Mucosa of rectum (tissue), 2 donors: ENCODE results near the gene PPP2R5C.
"Not testable (repeated sequence)": the region's sequence is repeated elsewhere in the genome, so short reads cannot be mapped to it uniquely, and the experiment has no call there.

Experiments
- H3K27ac ChIP-seq, 2 donors: one replicate each; pipeline ENCODE4 v1.7.0; 2013; ENCODE audit warnings: inconsistent platforms in 2 of 2, low read depth in 2 of 2, low read length in 2 of 2
- H3K27me3 ChIP-seq, 2 donors: one replicate each; pipeline ENCODE4 v1.7.0; 2013; ENCODE audit warnings: low read length in 2 of 2; ENCODE audit not compliant: control insufficient read depth in 2 of 2, insufficient read depth in 2 of 2
- H3K36me3 ChIP-seq, 2 donors: one replicate each; pipeline ENCODE4 v1.7.0; 2013; ENCODE audit warnings: low read length in 2 of 2; ENCODE audit not compliant: control insufficient read depth in 2 of 2, insufficient read depth in 2 of 2
- H3K4me1 ChIP-seq, 2 donors: one replicate each; pipeline ENCODE4 v1.7.0; 2013; ENCODE audit warnings: low read length in 2 of 2, mild to moderate bottlenecking in 1 of 2; ENCODE audit not compliant: control insufficient read depth in 2 of 2, insufficient read depth in 2 of 2
- H3K4me3 ChIP-seq, 2 donors: one replicate each; pipeline ENCODE4 v1.7.0; 2013; ENCODE audit warnings: low read length in 2 of 2
- H3K9ac ChIP-seq, 2 donors: one replicate each; pipeline ENCODE4 v1.7.0; 2013; ENCODE audit warnings: low read length in 2 of 2, low read depth in 1 of 2, mild to moderate bottlenecking in 1 of 2
- H3K9me3 ChIP-seq, 2 donors: one replicate each; pipeline ENCODE4 v1.7.0; 2013; ENCODE audit warnings: low read length in 2 of 2; ENCODE audit not compliant: control insufficient read depth in 2 of 2
- donor health status: healthy.
- donor health status: Normal muscosa, but diverticular disease.

The PPP2R5C gene

DNA sequence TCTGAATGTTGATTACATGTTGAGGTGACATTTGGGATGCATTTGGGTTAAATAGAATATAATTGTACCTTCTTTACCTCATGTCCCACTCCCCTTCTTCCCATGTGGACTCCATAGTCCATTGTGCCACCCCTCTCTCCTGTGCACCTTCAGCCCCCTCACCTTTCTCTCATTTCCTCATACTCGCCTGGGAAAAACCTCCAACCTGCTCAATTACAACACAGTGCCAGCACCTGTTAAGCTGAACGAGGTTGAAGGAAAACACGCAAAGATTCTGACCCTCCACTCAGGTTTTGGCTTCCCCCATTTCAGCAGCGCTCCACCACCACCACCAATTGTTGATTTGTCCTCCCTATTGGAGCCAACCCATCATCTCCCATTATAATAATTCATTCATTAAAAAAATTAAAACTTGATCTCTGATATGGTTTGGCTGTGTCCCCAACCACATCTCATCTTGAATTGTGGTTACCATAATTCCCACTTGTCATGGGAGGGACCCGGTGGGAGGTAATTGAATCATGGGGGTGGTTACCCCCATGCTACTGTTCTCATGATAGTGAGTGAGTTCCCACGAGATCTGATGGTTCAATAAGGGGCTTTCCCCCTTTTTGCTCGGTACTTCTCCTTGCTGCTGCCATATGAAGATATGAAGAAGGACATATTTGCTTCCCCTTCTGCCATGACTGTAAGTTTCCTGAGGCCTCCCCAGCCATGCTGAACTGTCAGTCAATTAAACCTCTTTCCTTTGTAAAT, 33.7 kb upstream of the PPP2R5C start:
- Histone ChIP-seq H3K4me1 (peaks cover 20 to 21% of the 10 kb centered on the region in 2 donors), H3K9ac (no peak overlapping the region), H3K4me3 (no peak overlapping the region), H3K27me3 (no peaks in the 10 kb centered on the region), H3K9me3 (no peaks in the 10 kb centered on the region), H3K27ac (no peak overlapping the region), H3K36me3 (no peaks in the 10 kb centered on the region)

DNA sequence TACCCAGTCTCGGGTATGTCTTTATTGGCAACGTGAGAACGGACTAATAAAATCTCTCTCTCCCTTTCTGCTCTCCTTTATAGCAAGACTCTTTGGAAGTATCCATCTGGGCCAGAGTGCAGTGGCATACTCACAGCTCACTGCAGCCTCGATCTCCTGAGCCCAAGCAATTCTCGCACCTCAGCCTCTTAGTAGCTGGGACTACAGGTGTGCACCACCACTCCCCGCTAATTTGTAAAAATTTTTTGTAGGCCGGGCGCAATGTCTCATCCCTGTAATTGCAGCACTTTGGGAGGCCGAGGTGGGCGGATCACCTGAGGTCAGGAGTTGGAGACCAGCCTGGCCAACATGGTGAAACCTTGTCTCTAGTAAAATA, 33.2 kb upstream of the PPP2R5C start:
- no peak overlapping the region for H3K27ac ChIP-seq
- no peaks in the 10 kb centered on the region for H3K9me3 ChIP-seq
- H3K4me3 ChIP-seq = no peak overlapping the region
- H3K4me1 ChIP-seq = peaks cover 17 to 21% of the 10 kb centered on the region in 2 donors
- H3K9ac ChIP-seq = no peak overlapping the region
- no peaks in the 10 kb centered on the region for H3K27me3 ChIP-seq
- H3K36me3 ChIP-seq = no peaks in the 10 kb centered on the region

- Histone ChIP-seq H3K9me3 (no peaks in the 10 kb centered on the region), H3K27ac (no peak overlapping the region), H3K4me1 (peaks cover 17 to 21% of the 10 kb centered on the region in 2 donors), H3K9ac (no peak overlapping the region), H3K36me3 (no peaks in the 10 kb centered on the region), H3K27me3 (no peaks in the 10 kb centered on the region), H3K4me3 (no peak overlapping the region)
Observed at GRCh38 chr14:101729382-101729781, 32.1 kb upstream of the PPP2R5C start.

- H3K36me3 ChIP-seq, H3K4me3 ChIP-seq, H3K27me3 ChIP-seq, H3K9ac ChIP-seq, H3K9me3 ChIP-seq: not testable (repeated sequence)
- H3K27ac ChIP-seq = peak overlapping the region in 1 of 2 donors; percentile 99
- H3K4me1 ChIP-seq = peaks cover 17 to 21% of the 10 kb centered on the region in 2 donors
Observed at GRCh38 chr14:101730157-101730556, 31.4 kb upstream of the PPP2R5C start.

GRCh38 chr14:101730626-101731186, 30.8 kb upstream of the PPP2R5C start:
- H3K9me3 ChIP-seq = no peaks in the 10 kb centered on the region
- peak overlapping the region; percentile 55 to 65 for H3K4me3 ChIP-seq
- H3K27ac ChIP-seq = peak overlapping the region; percentile 99

GRCh38 chr14:101731187-101732080, 30.1 kb upstream of the PPP2R5C start:
- Histone ChIP-seq H3K27ac (peak overlapping the region; percentile 99), H3K4me1 (peaks cover 17 to 21% of the 10 kb centered on the region in 2 donors), H3K27me3 (no peaks in the 10 kb centered on the region), H3K9ac (peak overlapping the region; percentile 79 to 86), H3K4me3 (peak overlapping the region; percentile 55 to 65), H3K36me3 (no peaks in the 10 kb centered on the region), H3K9me3 (no peaks in the 10 kb centered on the region)

More at GRCh38 chr14:101730626-101731186, 30.8 kb upstream of the PPP2R5C start:
- peak overlapping the region; percentile 52 to 86 for H3K9ac ChIP-seq
- no peaks in the 10 kb centered on the region for H3K36me3 ChIP-seq
- no peaks in the 10 kb centered on the region for H3K27me3 ChIP-seq
- H3K4me1 ChIP-seq = peaks cover 17 to 21% of the 10 kb centered on the region in 2 donors

GRCh38 chr14:101732118-101732517, 29.4 kb upstream of the PPP2R5C start:
- peak overlapping the region; percentile 55 to 65 for H3K4me3 ChIP-seq
- no peaks in the 10 kb centered on the region for H3K9me3 ChIP-seq
- peak overlapping the region; percentile 52 to 86 for H3K9ac ChIP-seq
- H3K27me3 ChIP-seq = no peaks in the 10 kb centered on the region
- H3K4me1 ChIP-seq = peaks cover 17 to 21% of the 10 kb centered on the region in 2 donors
- no peaks in the 10 kb centered on the region for H3K36me3 ChIP-seq
- peak overlapping the region; percentile 99 for H3K27ac ChIP-seq

DNA sequence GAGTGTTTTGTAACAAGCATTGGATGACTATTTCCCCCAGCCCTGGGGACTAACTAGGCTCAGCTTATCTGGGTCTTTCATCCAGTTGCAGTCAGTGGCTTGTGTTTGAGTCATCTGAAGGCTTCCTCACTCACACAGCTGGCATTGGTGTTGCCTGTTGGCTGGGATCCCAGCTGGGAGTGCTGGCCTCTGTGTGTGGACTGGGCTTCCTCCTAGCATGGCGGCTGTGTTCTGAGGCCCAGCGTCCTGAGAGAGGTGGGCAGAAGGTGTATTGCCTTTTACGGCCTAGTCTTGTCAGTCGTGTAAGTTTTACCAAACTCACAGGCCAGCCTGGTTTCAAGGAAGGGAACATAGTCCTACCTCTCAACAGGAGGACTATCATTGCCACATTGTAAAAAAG, 28.3 kb upstream of the PPP2R5C start:
- Histone ChIP-seq H3K9ac (no peak overlapping the region), H3K4me3 (no peak overlapping the region), H3K27me3 (no peaks in the 10 kb centered on the region), H3K36me3 (no peaks in the 10 kb centered on the region), H3K9me3 (no peaks in the 10 kb centered on the region), H3K4me1 (peaks cover 17 to 21% of the 10 kb centered on the region in 2 donors), H3K27ac (no peak overlapping the region)

GRCh38 chr14:101734246-101734847, 27.2 kb upstream of the PPP2R5C start:
- Histone ChIP-seq H3K4me3 (no peak overlapping the region), H3K9ac (no peak overlapping the region), H3K4me1 (peaks cover 17 to 21% of the 10 kb centered on the region in 2 donors), H3K9me3 (no peaks in the 10 kb centered on the region), H3K36me3 (no peaks in the 10 kb centered on the region), H3K27ac (no peak overlapping the region), H3K27me3 (no peaks in the 10 kb centered on the region)
